ENCODE measurements around the gene CYLD. TPM values are rescaled to one million over a fixed set of nuclear protein-coding genes. Genes with fewer than 3 reads are reported as not detected.

CYLD gene
- total RNA-seq, 1 experiment from 2014 or later, result 9.8 TPM

- no TSS peak for BruUV-seq (replicated peaks)
- H3K4me3 Mint-ChIP-seq (ENCODE audit: unreplicated experiment), result no peak overlapping the region
- ChIA-PET POLR2A (interaction anchor here (0.6 kb wide), 1 partner anchor 267 kb away, joined by 6 read pairs; the partner anchor contains the start of gene NKD1), CTCF (interaction anchor here (1.4 kb wide), 1 partner anchor 9 kb away, joined by 8 read pairs; no protein-coding TSS in a partner anchor)
- peaks cover 17% of the 10 kb centered on the region for H3K27me3 Mint-ChIP-seq (ENCODE audit: insufficient read depth, unreplicated experiment)
- no peak for TF ChIP-seq CTCF (IDR thresholded peaks at IDR 0.05; ENCODE audit: insufficient read depth in 1 of 2, low read depth in 1 of 2, low read length in 1 of 2, severe bottlenecking in 1 of 2, unreplicated experiment in 1 of 2)
- H3K36me3 Mint-ChIP-seq (ENCODE audit: insufficient read depth, unreplicated experiment), result no peaks in the 10 kb centered on the region
- no peaks in the 10 kb centered on the region for H3K4me1 ChIP-seq
- H3K36me3 ChIP-seq (ENCODE audit: control insufficient read depth, insufficient read depth, low read length), result no peaks in the 10 kb centered on the region
- intact Hi-C loops (cut with micrococcal nuclease; ENCODE audit: unreplicated experiment), result no loop called here
- no peak overlapping the region for H3K27ac Mint-ChIP-seq (ENCODE audit: unreplicated experiment)
- no peaks in the 10 kb centered on the region for H3K27me3 ChIP-seq (replicated peaks; ENCODE audit: control insufficient read depth, insufficient read depth, low read length)
- no peaks in the 10 kb centered on the region for H3K4me1 Mint-ChIP-seq (ENCODE audit: low read depth, unreplicated experiment)
- no peak for DNase-seq
- no peaks in the 10 kb centered on the region for H3K9me3 Mint-ChIP-seq (ENCODE audit: unreplicated experiment)
- H3K4me3 ChIP-seq (ENCODE audit: low read depth, low read length), result no peak overlapping the region
- H3K9me3 ChIP-seq, result no peaks in the 10 kb centered on the region
Observed at GRCh38 chr16:50815382-50815781, 73.5 kb downstream of the CYLD start.

GRCh38 chr16:50816901-50817555 is 75.1 kb downstream of the CYLD start:
- Mint-ChIP-seq H3K27ac (ENCODE audit: unreplicated experiment) (no peak overlapping the region), H3K36me3 (ENCODE audit: insufficient read depth, unreplicated experiment) (no peaks in the 10 kb centered on the region), H3K4me1 (ENCODE audit: low read depth, unreplicated experiment) (no peaks in the 10 kb centered on the region), H3K9me3 (ENCODE audit: unreplicated experiment) (no peaks in the 10 kb centered on the region), H3K4me3 (ENCODE audit: unreplicated experiment) (no peak overlapping the region), H3K27me3 (ENCODE audit: insufficient read depth, unreplicated experiment) (peaks cover 17% of the 10 kb centered on the region)
- Histone ChIP-seq H3K36me3 (ENCODE audit: control insufficient read depth, insufficient read depth, low read length) (no peaks in the 10 kb centered on the region), H3K4me1 (no peaks in the 10 kb centered on the region), H3K9me3 (no peaks in the 10 kb centered on the region), H3K4me3 (ENCODE audit: low read depth, low read length) (no peak overlapping the region), H3K27me3 (replicated peaks; ENCODE audit: control insufficient read depth, insufficient read depth, low read length) (no peaks in the 10 kb centered on the region)
- BruUV-seq (replicated peaks), result no TSS peak
- no peak for DNase-seq
- intact Hi-C loops (cut with micrococcal nuclease; ENCODE audit: unreplicated experiment), result no loop called here
- ChIA-PET CTCF (interaction anchor here (1.6 kb wide), 1 partner anchor 11 kb away, joined by 9 read pairs; no protein-coding TSS in a partner anchor), POLR2A (no interaction called here)
- no peak for TF ChIP-seq CTCF (IDR thresholded peaks at IDR 0.05; ENCODE audit: insufficient read depth in 1 of 2, low read depth in 1 of 2, low read length in 1 of 2, severe bottlenecking in 1 of 2, unreplicated experiment in 1 of 2)

- H3K4me3 ChIP-seq (ENCODE audit: low read depth, low read length), result no peak overlapping the region
- no TSS peak for BruUV-seq (replicated peaks)
- ChIA-PET POLR2A (no interaction called here), CTCF (no interaction called here)
- intact Hi-C loops (cut with micrococcal nuclease; ENCODE audit: unreplicated experiment), result no loop called here
- no peaks in the 10 kb centered on the region for H3K4me1 Mint-ChIP-seq (ENCODE audit: low read depth, unreplicated experiment)
- no peaks in the 10 kb centered on the region for H3K4me1 ChIP-seq
- no peaks in the 10 kb centered on the region for H3K27me3 ChIP-seq (replicated peaks; ENCODE audit: control insufficient read depth, insufficient read depth, low read length)
- no peak overlapping the region for H3K27ac Mint-ChIP-seq (ENCODE audit: unreplicated experiment)
- no peaks in the 10 kb centered on the region for H3K36me3 ChIP-seq (ENCODE audit: control insufficient read depth, insufficient read depth, low read length)
- H3K9me3 ChIP-seq, result no peaks in the 10 kb centered on the region
- H3K9me3 Mint-ChIP-seq (ENCODE audit: unreplicated experiment), result no peaks in the 10 kb centered on the region
- no peak overlapping the region for H3K4me3 Mint-ChIP-seq (ENCODE audit: unreplicated experiment)
- H3K27me3 Mint-ChIP-seq (ENCODE audit: insufficient read depth, unreplicated experiment), result peaks cover 17% of the 10 kb centered on the region
- H3K36me3 Mint-ChIP-seq (ENCODE audit: insufficient read depth, unreplicated experiment), result no peaks in the 10 kb centered on the region
- DNase-seq, result no peak
- TF ChIP-seq CTCF (IDR thresholded peaks at IDR 0.05; ENCODE audit: insufficient read depth in 1 of 2, low read depth in 1 of 2, low read length in 1 of 2, severe bottlenecking in 1 of 2, unreplicated experiment in 1 of 2), result no peak
Observed at GRCh38 chr16:50818380-50818779, 76.5 kb downstream of the CYLD start.

All from Caco-2 (cell line).